Measurements from ENCODE around the gene SLIT2.

Gene SLIT2

GRCh38 chr4:20219521-20219920 is 32.2 kb upstream of the SLIT2 start:
- H3K27ac ChIP-seq: no peak overlapping the region
- H2AFZ ChIP-seq (ENCODE audit: low read depth): no peak overlapping the region
- no peaks in the 10 kb centered on the region for H3K79me2 ChIP-seq (ENCODE audit: insufficient read depth, low read depth)
- H3K4me1 ChIP-seq (ENCODE audit: low read depth, poor library complexity, severe bottlenecking): no peaks in the 10 kb centered on the region
- H3K9ac ChIP-seq: no peak overlapping the region
- H3K27me3 ChIP-seq (ENCODE audit: insufficient read depth, low read depth): no peaks in the 10 kb centered on the region
- H4K20me1 ChIP-seq (ENCODE audit: insufficient read depth): no peaks in the 10 kb centered on the region
- H3K36me3 ChIP-seq (ENCODE audit: insufficient read depth): no peaks in the 10 kb centered on the region
- no peak for TF ChIP-seq CTCF (conservative IDR thresholded peaks at IDR 0.05; ENCODE audit: low read depth, low read length)
- no peak overlapping the region for H3K4me2 ChIP-seq
- H3K4me3 ChIP-seq (IDR thresholded peaks at IDR 0.05; ENCODE audit: insufficient read depth, low read depth, low read length): no peak overlapping the region

GRCh38 chr4:20237894-20238537 is 13.7 kb upstream of the SLIT2 start:
- H3K4me3 ChIP-seq (IDR thresholded peaks at IDR 0.05; ENCODE audit: insufficient read depth, low read depth, low read length): no peak overlapping the region
- no peaks in the 10 kb centered on the region for H3K79me2 ChIP-seq (ENCODE audit: insufficient read depth, low read depth)
- H3K4me1 ChIP-seq (ENCODE audit: low read depth, poor library complexity, severe bottlenecking): no peaks in the 10 kb centered on the region
- H2AFZ ChIP-seq (ENCODE audit: low read depth): no peak overlapping the region
- H3K4me2 ChIP-seq: no peak overlapping the region
- no peak for TF ChIP-seq CTCF (conservative IDR thresholded peaks at IDR 0.05; ENCODE audit: low read depth, low read length)
- H4K20me1 ChIP-seq (ENCODE audit: insufficient read depth): no peaks in the 10 kb centered on the region
- H3K9ac ChIP-seq: no peak overlapping the region
- no peak overlapping the region for H3K27ac ChIP-seq
- no peaks in the 10 kb centered on the region for H3K36me3 ChIP-seq (ENCODE audit: insufficient read depth)
- no peaks in the 10 kb centered on the region for H3K27me3 ChIP-seq (ENCODE audit: insufficient read depth, low read depth)

GRCh38 chr4:20248155-20248558 is 3.5 kb upstream of the SLIT2 start:
- Histone ChIP-seq H4K20me1 (ENCODE audit: insufficient read depth) (no peaks in the 10 kb centered on the region), H3K36me3 (ENCODE audit: insufficient read depth) (no peaks in the 10 kb centered on the region), H2AFZ (ENCODE audit: low read depth) (no peak overlapping the region), H3K27me3 (ENCODE audit: insufficient read depth, low read depth) (no peaks in the 10 kb centered on the region), H3K4me1 (ENCODE audit: low read depth, poor library complexity, severe bottlenecking) (peaks cover 7% of the 10 kb centered on the region), H3K4me2 (no peak overlapping the region), H3K9ac (no peak overlapping the region), H3K27ac (no peak overlapping the region), H3K79me2 (ENCODE audit: insufficient read depth, low read depth) (no peaks in the 10 kb centered on the region), H3K4me3 (IDR thresholded peaks at IDR 0.05; ENCODE audit: insufficient read depth, low read depth, low read length) (no peak overlapping the region)
- TF ChIP-seq CTCF (conservative IDR thresholded peaks at IDR 0.05; ENCODE audit: low read depth, low read length): peak; percentile 55

- Histone ChIP-seq H3K79me2 (ENCODE audit: insufficient read depth, low read depth) (no peaks in the 10 kb centered on the region), H4K20me1 (ENCODE audit: insufficient read depth) (no peaks in the 10 kb centered on the region), H3K27me3 (ENCODE audit: insufficient read depth, low read depth) (no peaks in the 10 kb centered on the region), H3K4me1 (ENCODE audit: low read depth, poor library complexity, severe bottlenecking) (peaks cover 7% of the 10 kb centered on the region), H2AFZ (ENCODE audit: low read depth) (no peak overlapping the region), H3K36me3 (ENCODE audit: insufficient read depth) (no peaks in the 10 kb centered on the region), H3K4me3 (IDR thresholded peaks at IDR 0.05; ENCODE audit: insufficient read depth, low read depth, low read length) (no peak overlapping the region), H3K4me2 (no peak overlapping the region), H3K27ac (no peak overlapping the region), H3K9ac (no peak overlapping the region)
- TF ChIP-seq CTCF (conservative IDR thresholded peaks at IDR 0.05; ENCODE audit: low read depth, low read length): no peak
Measured at GRCh38 chr4:20249333-20249732, 2.4 kb upstream of the SLIT2 start.

All from KMS-11 (cell line).